Endothelial cell of umbilical vein (primary cell): ENCODE results near the gene WIF1. TPM values are rescaled to one million over a fixed set of nuclear protein-coding genes. Genes with fewer than 3 reads are reported as not detected.

Source experiments
- BruUV-seq: library from RNA; stranded (reverse); fragments of 400-500 nt; replicated peaks from 2 replicates; lab custom pipeline; 2021; lab: Mats Ljungman, UMichigan
- CTCF ChIA-PET: fragments of 300-600, 350-600 bp; sonication (Branson Sonifier 250); formaldehyde crosslinking; loops from one replicate; lab custom pipeline; 2021; ENCODE audit warnings: antibody characterized with exemption, inconsistent platforms; lab: Charles Lee
- POLR2A ChIA-PET: fragments of 300-600, 350-600 bp; sonication (Branson Sonifier 250); formaldehyde crosslinking; loops from one replicate; lab custom pipeline; 2021; ENCODE audit warnings: antibody characterized with exemption, inconsistent platforms; lab: Charles Lee
- DNase-seq: peaks from one replicate; pipeline ENCODE4 v3.0.0-alpha.2; 2011; ENCODE audit warnings: low read depth, low spot score
- FAIRE-seq: peaks from 2 replicates; lab custom pipeline; 2011; peaks lifted over from hg19 to GRCh38; lab: Jason Lieb, UNC
- H2AFZ ChIP-seq: 2 replicates; pipeline ENCODE4 v1.6.0; 2012; ENCODE audit warnings: low read depth, low read length, control low read depth, inconsistent platforms
- H3K27ac ChIP-seq: 2 replicates; pipeline ENCODE4 v1.5.1; 2011; ENCODE audit warnings: low read depth, mild to moderate bottlenecking, control low read depth, low read length, moderate library complexity; ENCODE audit not compliant: insufficient read depth
- H3K27me3 ChIP-seq, 2 experiments: 2 replicates each; pipeline versions ENCODE4 v1.6.0 to v1.6.1; 2011; ENCODE audit warnings: low read length in 2 of 2, mixed read lengths in 1 of 2; ENCODE audit not compliant: control insufficient read depth in 2 of 2, insufficient read depth in 2 of 2
- H3K36me3 ChIP-seq, 2 experiments: 2 replicates in 1 of 2; 3 replicates in 1 of 2; pipeline ENCODE4 v1.5.1; 2011; ENCODE audit warnings: low read length in 2 of 2, mild to moderate bottlenecking in 1 of 2, moderate library complexity in 1 of 2; ENCODE audit not compliant: control insufficient read depth in 2 of 2, insufficient read depth in 2 of 2; ENCODE audit errors: extremely low read depth in 1 of 2
- H3K4me1 ChIP-seq: 3 replicates; pipeline ENCODE4 v1.5.1; 2011; ENCODE audit warnings: mild to moderate bottlenecking, low read length; ENCODE audit not compliant: control insufficient read depth, insufficient read depth; ENCODE audit errors: extremely low read depth
- H3K4me2 ChIP-seq: 2 replicates; pipeline ENCODE4 v1.6.1; 2011; ENCODE audit warnings: low read length, control low read depth, mixed read lengths; ENCODE audit not compliant: insufficient read depth
- H3K4me3 ChIP-seq, 3 experiments: fragments of 200-600 bp in 1 of 3; sonication (generic), shearing (Covaris generic) in 1 of 3; replicated peaks in 1 of 3; 2 replicates each; pipeline ENCODE4 v1.5.1; 2011 to 2016; ENCODE audit warnings: control low read depth in 3 of 3, low read length in 3 of 3, mild to moderate bottlenecking in 2 of 3, inconsistent platforms in 1 of 3, low read depth in 1 of 3, moderate library complexity in 1 of 3; ENCODE audit not compliant: insufficient read depth in 1 of 3
- H3K79me2 ChIP-seq: 2 replicates; pipeline ENCODE4 v1.6.0; 2012; ENCODE audit warnings: low read length, inconsistent platforms; ENCODE audit not compliant: control insufficient read depth, insufficient read depth
- H3K9ac ChIP-seq: replicated peaks from 2 replicates; pipeline ENCODE3; 2011; ENCODE audit warnings: low read length, control low read depth; ENCODE audit not compliant: insufficient read depth; ENCODE audit errors: extremely low read depth
- H3K9me1 ChIP-seq: replicated peaks from 3 replicates; pipeline ENCODE4 v1.6.0; 2011; ENCODE audit warnings: mild to moderate bottlenecking, low read length; ENCODE audit not compliant: control insufficient read depth, insufficient read depth; ENCODE audit errors: extremely low read depth
- H3K9me3 ChIP-seq: replicated peaks from 2 replicates; pipeline ENCODE4 v1.5.1; 2012; ENCODE audit warnings: low read length, inconsistent platforms; ENCODE audit not compliant: control insufficient read depth, insufficient read depth
- H4K20me1 ChIP-seq: replicated peaks from 2 replicates; pipeline ENCODE3; 2011; ENCODE audit warnings: mild to moderate bottlenecking, low read length; ENCODE audit not compliant: control insufficient read depth, insufficient read depth; ENCODE audit errors: extremely low read depth
- EZH2 ChIP-seq: IDR thresholded peaks from 2 replicates; pipeline ENCODE4 v1.6.1; 2012; ENCODE audit warnings: borderline replicate concordance, low read depth, mild to moderate bottlenecking, moderate library complexity, low read length, inconsistent platforms; ENCODE audit not compliant: severe bottlenecking
- FOS ChIP-seq: IDR thresholded peaks from 2 replicates; pipeline ENCODE4 v1.6.1; 2011; ENCODE audit warnings: mild to moderate bottlenecking, low read length, moderate library complexity, borderline replicate concordance; ENCODE audit not compliant: insufficient read depth
- GATA2 ChIP-seq: IDR thresholded peaks from 2 replicates; pipeline ENCODE4 v1.7.0; 2011; ENCODE audit warnings: low read depth, mild to moderate bottlenecking, moderate library complexity, mixed read lengths, low read length; ENCODE audit not compliant: insufficient read length, insufficient read depth
- JUN ChIP-seq: IDR thresholded peaks from 2 replicates; pipeline ENCODE4 v1.6.1; 2011; ENCODE audit warnings: borderline replicate concordance, low read depth; ENCODE audit not compliant: insufficient read length, insufficient read depth
- MAX ChIP-seq: IDR thresholded peaks from 2 replicates; pipeline ENCODE4 v1.6.1; 2011; ENCODE audit not compliant: insufficient read depth, insufficient read length
- MYC ChIP-seq: IDR thresholded peaks from one replicate; pipeline ENCODE4 v1.6.1; 2011; ENCODE audit warnings: mild to moderate bottlenecking, low read depth, low read length
- POLR2A ChIP-seq: IDR thresholded peaks from 2 replicates; pipeline ENCODE4 v1.6.1; 2012; ENCODE audit warnings: low read depth, mild to moderate bottlenecking, control low read depth, low read length
- POLR2AphosphoS5 ChIP-seq: IDR thresholded peaks from 2 replicates; pipeline ENCODE4 v1.6.1; 2012; ENCODE audit warnings: low read depth, mild to moderate bottlenecking, control low read depth, low read length, moderate library complexity; ENCODE audit not compliant: insufficient read depth
- dilution Hi-C: fragments of 300-500 bp; cut with MboI; formaldehyde crosslinking; loops from one replicate; pipeline ENCODE4 v1.15.0; 2019; ENCODE audit warnings: low sequenced_read_pairs; ENCODE audit not compliant: extremely low pct_ligation_motif_present
- intact Hi-C: fragments of 100-400 bp; cut with micrococcal nuclease; formaldehyde crosslinking; loops from one replicate; pipeline ENCODE4 v1.10.0; 2022
- polyA plus RNA-seq, 4 experiments: library from polyadenylated mRNA; depleted of rRNA in 3 of 4; stranded (reverse) in 3 of 4; unstranded in 1 of 4; fragments of >200 nt; gene quantifications; 2 replicates each; pipeline versions ENCODE4 v1.2.1 to v1.2.3, GENCODE V29; 2011 to 2012; ENCODE audit warnings: missing spikeins in 1 of 4
- total RNA-seq: library from RNA; stranded (reverse); gene quantifications from 2 replicates; pipeline ENCODE4 v1.2.3, GENCODE V29; 2021
- TF ChIP-seq, protein P1 (sequence below), 2 donors: IDR thresholded peaks; 1 replicate in 1 of 2; 2 replicates in 1 of 2; pipeline ENCODE4 v1.5.1; 2011; ENCODE audit warnings: low read length in 2 of 2, mild to moderate bottlenecking in 2 of 2, moderate library complexity in 2 of 2, control low read depth in 1 of 2, inconsistent platforms in 1 of 2, low read depth in 1 of 2; ENCODE audit not compliant: insufficient read depth in 1 of 2; ENCODE audit errors: extremely low read depth in 1 of 2

WIF1 gene
- total and polyA plus RNA-seq, 2 donors (not counting 3 experiments of a cell fraction or from before 2014, with no cell fraction given) = not detected

DNA sequence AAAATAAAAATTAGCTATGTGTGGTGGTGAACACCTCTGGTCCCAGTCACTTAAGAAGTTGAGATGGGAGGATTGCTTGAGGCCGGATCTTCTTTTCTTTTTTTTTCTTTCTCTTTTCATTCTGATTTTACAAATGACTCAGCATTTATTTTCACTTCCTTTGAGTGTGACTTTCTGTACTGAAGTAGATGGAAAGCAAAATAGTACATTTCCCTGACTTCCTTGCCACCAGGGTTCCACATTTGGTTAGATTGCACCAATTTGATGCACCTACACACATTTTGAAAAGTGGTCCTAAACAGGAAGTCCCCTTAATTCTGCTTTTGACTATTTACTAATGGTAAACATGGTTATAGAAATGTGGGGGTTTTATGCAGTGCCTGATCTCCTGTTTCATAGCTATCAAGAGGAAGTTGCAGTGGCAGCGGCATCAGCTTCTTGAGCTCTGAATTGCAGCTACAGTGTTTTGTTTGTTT, 35.3 kb upstream of the WIF1 start:
- peaks cover 0 to 2% of the 10 kb centered on the region in 2 experiments for H3K27me3 ChIP-seq
- peak overlapping the region; percentile 42 for H3K4me2 ChIP-seq
- no peak overlapping the region for H3K4me3 ChIP-seq
- no peak for FAIRE-seq
- no peaks in the 10 kb centered on the region for H3K79me2 ChIP-seq
- peaks cover 7% of the 10 kb centered on the region for H3K4me1 ChIP-seq
- intact Hi-C loops = no loop called here
- ChIA-PET CTCF (interaction anchor here (0.9 to 1.5 kb wide), 5 partner anchors 11 to 76 kb away, joined by 3 to 8 read pairs (median 3); partner anchors contain the start of gene LEMD3), POLR2A (no interaction called here)
- H3K9me3 ChIP-seq = no peaks in the 10 kb centered on the region
- dilution Hi-C loops = no loop called here
- peak; percentile 45 for DNase-seq
- no peaks in the 10 kb centered on the region for H3K9me1 ChIP-seq
- H2AFZ ChIP-seq = peak overlapping the region; percentile 91
- H3K9ac ChIP-seq = no peak overlapping the region
- no peaks in the 10 kb centered on the region for H3K36me3 ChIP-seq
- no peaks in the 10 kb centered on the region for H4K20me1 ChIP-seq
- no TSS peak for BruUV-seq
- H3K27ac ChIP-seq = no peak overlapping the region
- TF ChIP-seq POLR2AphosphoS5 (no peak), EZH2 (no peak), MYC (no peak), FOS (no peak), POLR2A (no peak), JUN (no peak), GATA2 (no peak), MAX (no peak)
- TF ChIP-seq, protein P1, sequence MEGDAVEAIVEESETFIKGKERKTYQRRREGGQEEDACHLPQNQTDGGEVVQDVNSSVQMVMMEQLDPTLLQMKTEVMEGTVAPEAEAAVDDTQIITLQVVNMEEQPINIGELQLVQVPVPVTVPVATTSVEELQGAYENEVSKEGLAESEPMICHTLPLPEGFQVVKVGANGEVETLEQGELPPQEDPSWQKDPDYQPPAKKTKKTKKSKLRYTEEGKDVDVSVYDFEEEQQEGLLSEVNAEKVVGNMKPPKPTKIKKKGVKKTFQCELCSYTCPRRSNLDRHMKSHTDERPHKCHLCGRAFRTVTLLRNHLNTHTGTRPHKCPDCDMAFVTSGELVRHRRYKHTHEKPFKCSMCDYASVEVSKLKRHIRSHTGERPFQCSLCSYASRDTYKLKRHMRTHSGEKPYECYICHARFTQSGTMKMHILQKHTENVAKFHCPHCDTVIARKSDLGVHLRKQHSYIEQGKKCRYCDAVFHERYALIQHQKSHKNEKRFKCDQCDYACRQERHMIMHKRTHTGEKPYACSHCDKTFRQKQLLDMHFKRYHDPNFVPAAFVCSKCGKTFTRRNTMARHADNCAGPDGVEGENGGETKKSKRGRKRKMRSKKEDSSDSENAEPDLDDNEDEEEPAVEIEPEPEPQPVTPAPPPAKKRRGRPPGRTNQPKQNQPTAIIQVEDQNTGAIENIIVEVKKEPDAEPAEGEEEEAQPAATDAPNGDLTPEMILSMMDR (IDR thresholded peaks at IDR 0.05; ENCODE audit: extremely low read depth in 1 of 2, insufficient read depth in 1 of 2, low read depth in 1 of 2, low read length in 2 of 2) = no peak
